ENCODE results near the gene MGME1. TPM values are rescaled to one million over a fixed set of nuclear protein-coding genes. Genes with fewer than 3 reads are reported as not detected.

The MGME1 gene, protein sequence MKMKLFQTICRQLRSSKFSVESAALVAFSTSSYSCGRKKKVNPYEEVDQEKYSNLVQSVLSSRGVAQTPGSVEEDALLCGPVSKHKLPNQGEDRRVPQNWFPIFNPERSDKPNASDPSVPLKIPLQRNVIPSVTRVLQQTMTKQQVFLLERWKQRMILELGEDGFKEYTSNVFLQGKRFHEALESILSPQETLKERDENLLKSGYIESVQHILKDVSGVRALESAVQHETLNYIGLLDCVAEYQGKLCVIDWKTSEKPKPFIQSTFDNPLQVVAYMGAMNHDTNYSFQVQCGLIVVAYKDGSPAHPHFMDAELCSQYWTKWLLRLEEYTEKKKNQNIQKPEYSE
- 21.0 TPM for polyA plus RNA-seq (ENCODE audit: insufficient read length)

DNA sequence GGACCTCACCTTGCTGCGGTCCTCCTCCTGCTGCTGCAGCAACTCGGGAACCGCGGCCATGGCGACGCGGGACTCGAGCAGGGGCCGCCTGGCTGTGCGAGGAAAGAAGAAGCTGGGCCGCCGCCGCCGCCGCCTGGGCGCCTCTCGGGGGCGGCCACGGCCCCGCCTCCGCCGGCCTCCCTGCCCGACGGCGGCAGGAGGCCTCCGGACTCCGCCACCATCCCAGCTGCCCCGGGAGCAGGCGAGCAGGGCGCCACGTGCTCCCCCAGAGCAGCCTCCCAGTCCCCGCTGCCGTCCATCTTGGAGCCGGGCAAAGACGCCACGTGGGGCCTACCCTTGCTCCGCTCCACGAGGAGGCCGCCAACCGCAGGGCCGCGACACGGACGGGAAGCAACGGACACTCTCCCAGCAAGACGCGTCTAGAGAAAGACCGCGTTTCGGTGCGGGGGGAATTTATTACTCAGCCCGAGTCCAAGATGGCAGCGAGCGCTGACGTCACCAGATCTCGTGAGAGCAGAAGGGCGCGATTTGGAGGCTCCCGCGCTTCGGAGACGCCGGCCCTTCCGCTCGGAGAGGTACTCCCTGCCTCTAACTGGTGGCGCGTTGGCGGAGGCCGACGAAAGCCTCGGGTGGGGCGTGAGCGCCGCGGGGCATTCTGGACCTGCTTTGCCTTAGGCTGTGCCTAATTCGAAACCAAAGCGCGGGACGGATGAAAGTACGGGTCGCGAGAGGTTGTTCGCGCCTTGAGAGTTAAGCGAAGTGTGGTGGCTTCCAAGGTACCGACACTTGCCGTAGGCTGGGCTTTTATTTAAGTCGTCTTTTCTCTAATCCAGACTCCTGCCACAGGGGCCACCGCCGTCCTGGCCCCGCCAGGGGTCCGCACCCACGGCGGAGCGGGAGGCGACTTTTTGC lies at the start of gene MGME1, which contains the start of gene SNX5:
TSS of gene MGME1 (plus strand) at position 653 of the 912 bp plus-strand sequence. CDS start 842 bp downstream, outside the sequence.
TSS of gene SNX5 (minus strand) at position 429 of the 912 bp plus-strand sequence. CDS start at position 60, 369 bp downstream.
- DNase-seq: peak; percentile 99

DNA sequence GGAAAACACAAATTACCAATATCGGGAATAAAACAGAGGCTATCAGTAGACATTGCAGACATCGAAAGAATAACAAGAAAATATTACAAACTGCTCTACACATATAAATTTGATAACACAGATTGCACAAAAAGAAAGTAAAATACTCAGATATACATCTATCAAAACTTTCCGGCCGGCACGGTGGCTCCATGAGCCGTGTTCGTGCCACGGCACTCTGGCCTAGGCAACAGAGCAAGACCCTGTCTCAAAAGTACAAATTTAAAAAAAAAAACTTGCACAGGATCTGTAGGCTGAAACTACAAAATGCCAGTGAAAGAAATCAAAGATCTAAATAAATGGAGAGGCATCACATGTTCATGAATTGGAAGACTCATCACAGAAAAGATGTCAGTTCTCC lies 49.7 kb upstream of the MGME1 start:
- DNase-seq: no peak

DNA sequence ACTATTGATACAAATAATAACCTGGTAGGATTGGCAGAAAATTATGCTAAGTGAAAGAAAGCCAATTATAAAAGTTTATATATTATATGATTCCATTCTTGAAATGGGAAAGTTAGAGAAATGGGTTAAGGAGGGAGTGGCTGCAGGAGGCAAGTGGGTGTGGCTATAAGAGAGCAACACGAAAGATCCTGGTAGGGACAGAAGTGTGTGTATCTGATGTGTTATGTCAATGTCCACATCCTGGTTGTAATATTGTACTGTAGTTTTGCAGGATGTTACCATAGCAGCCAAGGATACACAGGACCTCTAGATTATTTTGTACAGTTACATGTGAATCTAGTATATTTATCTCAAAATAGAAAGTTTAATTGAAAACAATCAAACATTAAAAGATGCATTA lies 47.0 kb upstream of the MGME1 start:
- no peak for DNase-seq

DNA sequence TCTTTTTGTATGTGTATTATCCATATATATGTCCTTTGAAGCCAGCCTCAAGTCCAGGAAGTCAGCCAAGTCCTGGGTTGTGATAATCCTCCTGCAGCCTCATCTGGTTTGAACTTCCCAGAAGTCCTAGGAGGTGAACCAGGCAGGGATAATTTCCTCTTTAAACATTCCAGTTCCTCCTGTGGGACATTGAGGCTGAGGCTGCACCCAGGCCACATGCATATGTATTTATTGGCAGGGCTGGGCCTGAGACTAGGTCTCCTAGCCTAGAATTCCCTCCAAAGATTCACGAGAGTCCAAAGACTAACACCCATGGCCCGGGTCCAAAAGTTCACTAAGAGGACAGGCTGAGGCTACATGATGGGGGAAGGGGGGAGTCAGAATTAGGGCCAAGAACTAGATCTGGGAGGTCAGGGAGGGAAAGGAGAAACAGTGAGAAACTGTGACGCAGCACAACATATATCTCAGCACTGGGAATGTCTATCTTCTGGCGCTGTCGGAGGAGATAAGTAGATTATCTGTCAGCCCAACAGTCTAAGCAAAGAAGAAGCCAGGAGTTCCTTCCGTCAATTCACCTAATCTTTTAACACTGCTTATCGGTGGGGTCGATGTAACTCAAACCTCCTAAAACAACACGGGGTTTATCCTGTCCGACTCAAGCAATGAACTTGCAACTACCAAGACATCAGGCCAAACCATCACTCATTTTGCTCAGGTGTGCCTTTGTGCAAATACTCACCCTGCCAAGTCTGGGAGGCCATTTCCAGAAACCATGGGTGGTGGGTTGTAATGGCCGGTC lies 43.5 kb upstream of the MGME1 start:
- peak; percentile 76 for DNase-seq

DNA sequence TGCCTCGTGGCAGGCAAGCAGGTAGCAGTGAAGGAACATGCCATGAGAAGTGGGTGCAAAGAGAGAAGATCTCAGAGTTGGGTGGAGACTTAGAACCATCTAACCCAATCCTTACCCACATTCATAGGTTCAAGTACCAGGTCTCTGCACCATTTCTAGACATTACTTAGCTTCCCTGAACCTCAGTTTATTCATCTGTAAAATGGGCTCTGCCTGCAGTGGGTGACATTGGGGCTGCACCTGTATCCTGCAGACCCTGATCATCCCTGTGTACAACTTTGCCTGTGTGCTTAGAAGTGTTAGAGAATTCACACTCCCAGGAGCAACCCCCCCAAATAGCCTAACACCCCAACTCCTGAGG lies 42.9 kb upstream of the MGME1 start:
- no peak for DNase-seq

DNA sequence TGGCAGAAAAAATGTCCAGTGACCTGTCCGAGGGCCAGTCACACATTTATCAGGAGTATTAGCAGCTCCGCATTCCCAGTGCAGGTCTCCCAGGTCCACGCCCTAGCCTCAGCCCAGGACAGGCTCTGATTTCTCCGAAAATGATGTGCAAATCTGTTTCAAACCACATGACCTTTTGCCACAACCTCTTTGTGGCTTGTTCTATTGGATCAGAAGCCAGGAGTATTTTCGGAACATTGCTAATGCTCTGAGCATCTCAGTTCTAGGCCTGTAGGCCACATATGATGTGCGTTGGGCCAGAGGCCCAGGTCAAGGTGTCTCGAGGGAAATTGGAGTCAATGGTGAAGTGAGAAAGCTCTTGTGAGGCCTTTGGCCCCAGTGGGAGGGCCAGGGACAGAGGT lies 40.6 kb upstream of the MGME1 start:
- DNase-seq: no peak

DNA sequence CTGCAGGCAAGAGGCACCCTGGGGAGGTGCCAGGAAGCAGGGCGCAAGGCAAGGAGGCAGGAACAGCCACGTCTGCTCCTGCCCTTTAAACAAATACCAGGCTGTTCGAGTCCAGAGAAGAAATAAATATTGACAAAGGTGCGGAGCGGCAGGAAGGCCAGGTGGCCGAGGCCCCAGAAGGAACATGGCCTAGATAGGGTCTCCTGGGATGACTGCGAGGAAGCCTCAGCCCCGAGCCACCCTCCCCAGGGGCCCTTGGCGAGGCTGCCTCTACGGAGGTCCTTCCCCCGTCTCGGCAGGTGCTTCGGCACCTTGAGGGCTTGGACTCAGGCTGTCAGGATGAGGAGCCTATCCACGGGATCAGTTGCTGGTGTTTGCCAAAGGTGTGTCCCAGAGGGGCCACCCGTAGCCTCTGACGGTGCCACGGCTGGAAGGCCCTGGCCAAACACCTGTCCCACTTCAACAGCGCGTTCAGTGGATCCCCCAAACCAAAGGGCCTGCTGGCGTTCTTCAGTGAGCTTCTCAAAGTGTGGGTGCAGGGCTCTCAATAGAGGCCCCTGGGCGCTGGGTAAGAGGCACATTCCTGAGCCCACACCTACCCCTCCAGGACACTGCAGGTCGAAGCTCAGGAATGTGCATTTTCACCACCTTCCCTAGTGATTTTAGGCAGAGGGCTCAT lies 40.0 kb upstream of the MGME1 start:
- no peak for DNase-seq

DNA sequence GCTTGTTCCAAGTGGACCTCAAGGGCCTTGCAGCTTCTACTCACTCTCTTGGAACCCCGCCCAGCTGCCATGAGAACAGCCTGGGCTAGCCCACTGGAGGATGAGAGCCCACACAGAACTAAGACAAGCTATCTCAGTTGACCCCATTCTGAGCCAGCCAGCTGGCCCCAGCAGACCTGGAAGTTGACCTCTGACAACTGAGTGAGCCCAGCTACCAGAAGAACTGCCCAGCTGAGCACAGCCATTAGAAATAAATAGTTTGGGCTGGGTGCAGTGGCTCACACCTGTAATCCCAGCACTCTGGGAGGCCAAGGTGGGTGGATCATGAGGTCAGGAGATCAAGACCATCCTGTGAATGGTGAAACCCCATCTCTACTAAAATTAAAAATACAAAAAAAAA lies 37.3 kb upstream of the MGME1 start:
- no peak for DNase-seq

DNA sequence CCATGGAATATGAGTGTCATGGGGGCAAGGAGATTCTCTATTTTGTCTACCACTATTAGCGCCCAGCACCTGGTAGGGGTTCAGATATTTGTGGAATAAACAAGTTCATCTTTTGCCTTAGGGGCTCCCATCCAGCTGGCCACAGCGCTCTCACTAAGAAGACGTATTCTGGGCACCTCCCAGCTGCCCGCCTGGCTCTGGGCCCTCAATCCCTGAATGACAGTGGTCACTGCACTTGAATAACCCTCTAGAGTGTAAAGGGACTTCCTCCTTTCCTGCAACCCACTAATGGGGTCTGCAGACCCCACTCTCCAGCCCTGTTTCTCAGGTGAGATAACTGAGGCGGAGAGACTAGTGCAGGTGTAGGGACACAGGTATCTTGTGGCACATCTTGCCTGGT lies 36.4 kb upstream of the MGME1 start:
- no peak for DNase-seq

DNA sequence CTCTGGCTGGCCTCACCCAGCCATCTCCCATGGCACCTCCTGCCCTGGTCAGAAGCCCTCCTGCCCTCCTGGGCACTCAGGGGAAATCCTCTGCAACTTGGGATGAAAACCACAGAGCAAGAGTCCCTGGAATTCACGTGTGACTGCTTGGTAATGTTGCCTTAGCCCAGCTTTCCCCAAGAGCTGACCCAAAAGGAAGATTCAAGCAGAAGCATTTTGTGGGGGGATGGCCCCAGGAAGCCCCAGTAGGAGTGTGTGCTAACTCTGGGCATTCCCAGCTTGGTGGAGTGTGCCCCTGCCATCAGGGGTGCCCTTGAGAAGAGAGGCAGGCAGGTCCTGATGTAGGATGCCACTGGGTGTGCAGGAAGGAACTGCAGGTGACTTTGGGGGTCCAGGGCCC lies 35.7 kb upstream of the MGME1 start:
- no peak for DNase-seq

DNA sequence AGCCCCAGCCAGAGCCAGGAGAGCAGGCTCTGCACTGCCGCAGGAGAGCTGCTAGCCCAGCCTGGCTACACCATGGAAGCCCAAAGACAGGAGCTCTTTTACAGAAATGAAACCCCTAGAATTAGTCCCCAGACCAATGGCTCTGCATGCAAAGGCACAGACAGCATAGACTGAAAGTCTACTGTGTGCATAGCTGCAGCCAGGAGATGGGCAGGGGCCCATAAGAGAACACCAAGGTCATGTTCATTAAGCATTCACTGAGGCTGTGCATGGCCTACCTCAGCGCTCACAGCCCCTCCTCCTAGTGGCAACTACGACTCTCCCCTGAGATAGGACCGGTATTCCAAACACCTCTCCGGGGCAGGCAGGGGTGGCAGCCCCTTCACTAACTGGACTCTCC lies 35.1 kb upstream of the MGME1 start:
- no peak for DNase-seq

DNA sequence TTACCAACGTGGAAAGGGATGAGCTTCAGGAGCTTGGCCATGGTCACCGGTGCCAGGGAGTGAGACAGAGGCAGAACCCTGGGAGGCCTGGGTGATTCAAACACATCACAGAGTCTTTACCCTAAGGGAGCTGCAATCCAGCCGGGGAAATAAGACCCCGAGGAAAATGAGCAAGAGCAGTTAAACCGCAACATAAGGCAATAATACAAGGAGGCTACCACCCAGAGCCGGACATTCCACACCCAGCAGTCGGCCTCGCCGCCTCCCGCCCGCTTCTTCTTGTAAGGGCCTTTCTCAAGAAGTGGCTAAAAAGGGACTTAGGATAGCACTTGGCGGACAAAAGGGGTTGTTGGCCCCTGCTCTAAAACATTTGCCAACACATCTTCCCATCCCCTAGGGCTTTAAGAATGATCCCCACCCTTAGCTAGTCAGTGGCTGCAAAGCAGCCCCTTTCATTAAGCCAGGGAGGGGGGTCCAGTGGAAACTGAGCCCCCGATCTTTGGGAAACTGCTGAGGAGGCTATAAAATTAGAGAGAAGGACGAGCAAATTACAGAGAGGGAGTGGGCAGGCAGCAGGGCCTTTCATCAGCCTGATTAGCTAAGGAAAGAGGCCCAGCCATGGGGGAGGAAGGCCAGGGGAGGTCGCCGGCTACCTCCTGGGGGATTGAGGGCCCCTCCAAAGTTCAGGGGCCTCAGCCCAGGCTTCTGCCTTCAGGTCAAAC lies 34.5 kb upstream of the MGME1 start:
- no peak for DNase-seq

DNA sequence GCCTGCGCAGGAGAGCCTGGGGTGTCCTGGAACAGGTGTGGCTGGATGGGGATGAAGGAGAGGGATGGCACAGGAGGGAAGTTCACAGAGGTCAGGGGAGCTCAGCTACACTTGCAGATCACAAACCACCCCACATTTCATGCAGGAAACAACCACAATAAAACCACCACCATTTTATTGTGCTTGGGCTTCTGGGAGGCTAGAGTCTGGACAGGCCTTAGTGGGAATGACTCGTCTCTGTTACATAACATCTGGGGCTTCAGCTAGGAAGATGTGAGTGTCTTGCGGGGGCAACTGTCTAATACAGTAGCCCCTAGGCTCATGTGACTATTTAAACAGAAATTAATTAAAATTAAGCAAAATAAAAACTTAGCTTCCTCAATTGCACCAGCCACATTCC lies 33.6 kb upstream of the MGME1 start:
- no peak for DNase-seq

DNA sequence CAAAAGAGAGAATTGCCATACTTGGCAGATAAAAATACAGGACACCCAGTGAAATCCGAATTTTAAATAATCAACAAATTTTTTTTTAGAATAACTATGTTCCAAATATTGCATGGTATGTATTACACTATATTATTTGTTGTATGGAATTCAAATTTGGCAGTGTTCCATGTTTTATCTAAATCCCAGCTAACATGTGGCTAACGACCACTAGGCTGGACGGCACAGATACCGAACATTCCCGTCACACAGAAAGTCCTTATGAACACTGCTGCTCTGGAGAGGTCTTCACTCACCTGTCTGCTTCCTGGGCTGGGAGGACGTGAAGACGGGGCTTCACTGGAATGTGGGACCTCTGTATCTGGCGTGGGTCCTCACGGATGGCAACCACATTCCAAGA lies 33.1 kb upstream of the MGME1 start:
- no peak for DNase-seq

DNA sequence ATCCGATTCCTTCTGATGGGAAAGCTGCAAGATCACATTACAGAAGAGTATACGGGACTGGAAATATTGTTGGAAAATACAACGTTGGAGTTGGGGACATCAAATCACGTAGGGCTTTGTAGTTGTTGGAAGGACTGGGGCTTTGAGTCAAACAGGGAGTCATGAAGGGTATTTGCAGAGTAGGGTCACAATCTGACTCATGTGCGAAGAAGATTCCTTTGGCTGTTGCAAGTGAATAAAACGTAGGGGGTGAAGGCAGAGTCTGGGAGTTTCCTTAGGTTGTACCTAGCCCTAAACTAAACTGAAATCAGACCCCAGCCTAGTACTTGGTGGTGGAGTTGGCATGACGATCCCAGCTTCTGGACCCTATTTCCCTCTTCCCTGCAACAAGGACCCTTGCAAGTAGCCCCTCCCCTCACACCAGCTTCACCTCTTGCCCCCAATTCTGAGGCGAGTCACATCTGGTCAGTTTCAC lies 32.5 kb upstream of the MGME1 start:
- DNase-seq: no peak

DNA sequence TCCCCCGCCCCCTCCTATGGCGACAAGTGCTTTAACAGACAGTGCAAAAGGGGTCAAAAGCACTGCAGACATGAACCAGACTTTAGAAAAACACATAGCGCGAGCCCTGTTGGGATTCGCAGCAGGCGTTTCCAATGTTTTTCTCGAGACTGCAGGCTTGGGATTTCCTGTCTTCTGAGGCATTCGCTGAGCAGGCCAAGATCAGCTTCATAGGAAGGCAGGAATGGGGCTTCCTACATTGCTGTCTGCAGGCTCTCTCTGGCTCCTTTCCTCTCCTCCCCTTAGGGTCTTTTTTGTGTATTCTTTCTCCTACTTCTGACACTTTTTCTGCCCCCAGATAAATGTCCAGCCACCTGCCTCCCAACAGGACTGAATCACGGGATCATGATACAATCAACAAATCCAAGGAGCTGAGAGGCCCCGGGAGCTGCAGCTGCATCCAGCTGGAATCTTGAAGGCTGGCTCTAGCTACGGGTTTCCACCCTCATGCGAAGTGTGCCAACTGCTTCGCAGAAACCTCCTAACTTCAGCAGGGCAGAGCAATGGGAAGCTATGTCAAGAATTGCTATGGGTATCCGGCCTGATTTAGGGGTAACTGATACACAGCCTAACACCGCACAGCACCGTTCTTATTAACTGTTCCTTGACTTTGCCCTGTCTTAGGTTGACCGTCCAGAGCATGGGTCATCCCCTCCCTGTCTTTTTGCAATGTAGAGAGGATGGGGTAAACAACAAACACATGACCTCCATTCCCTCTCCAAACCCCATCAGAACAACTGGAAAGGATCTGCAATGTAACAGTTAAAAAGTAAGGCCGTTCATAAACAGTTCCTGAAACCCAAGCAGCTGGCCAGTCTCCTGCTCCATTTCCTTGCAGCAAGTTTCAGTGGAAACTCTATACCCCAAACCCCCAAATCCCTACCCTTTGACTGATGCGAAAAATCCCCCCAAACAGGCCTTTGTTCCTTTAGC lies 31.8 kb upstream of the MGME1 start:
- DNase-seq: peak; percentile 86

DNA sequence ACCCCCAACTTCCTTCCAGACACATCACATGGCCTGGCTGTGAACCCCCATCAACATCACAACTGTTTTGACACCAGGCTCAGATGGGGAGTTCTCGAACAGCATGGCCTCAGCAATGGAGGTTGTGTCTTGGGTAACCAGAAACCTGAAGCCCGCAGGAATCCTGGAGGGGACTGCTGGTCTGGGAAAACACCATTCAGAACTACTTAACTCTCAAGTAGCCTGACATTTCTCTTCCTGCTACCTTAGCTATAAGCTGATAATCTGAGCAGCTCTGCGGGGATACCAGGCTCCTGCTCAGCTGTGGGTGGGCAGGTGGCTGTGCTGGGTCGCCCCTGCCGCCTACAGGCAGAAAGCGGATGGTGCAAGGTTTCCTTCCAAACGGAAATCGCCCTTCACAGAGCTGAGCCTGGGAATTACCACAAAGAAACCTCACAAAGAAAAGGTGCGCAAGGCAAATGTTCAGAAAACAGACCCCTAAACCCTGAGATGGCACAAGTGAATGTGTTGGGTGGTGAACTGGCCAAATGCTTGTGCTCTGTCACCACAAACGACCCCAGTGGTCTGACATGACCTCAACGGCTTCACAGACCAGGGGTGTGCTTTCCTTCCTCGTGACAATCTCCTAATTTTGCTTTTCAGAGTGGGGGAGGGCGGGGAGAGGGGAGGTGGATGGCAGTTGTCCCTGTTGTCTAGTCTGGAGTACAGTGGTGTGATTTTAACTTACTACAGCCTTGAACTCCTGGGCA lies 29.8 kb upstream of the MGME1 start:
- DNase-seq: peak; percentile 81

DNA sequence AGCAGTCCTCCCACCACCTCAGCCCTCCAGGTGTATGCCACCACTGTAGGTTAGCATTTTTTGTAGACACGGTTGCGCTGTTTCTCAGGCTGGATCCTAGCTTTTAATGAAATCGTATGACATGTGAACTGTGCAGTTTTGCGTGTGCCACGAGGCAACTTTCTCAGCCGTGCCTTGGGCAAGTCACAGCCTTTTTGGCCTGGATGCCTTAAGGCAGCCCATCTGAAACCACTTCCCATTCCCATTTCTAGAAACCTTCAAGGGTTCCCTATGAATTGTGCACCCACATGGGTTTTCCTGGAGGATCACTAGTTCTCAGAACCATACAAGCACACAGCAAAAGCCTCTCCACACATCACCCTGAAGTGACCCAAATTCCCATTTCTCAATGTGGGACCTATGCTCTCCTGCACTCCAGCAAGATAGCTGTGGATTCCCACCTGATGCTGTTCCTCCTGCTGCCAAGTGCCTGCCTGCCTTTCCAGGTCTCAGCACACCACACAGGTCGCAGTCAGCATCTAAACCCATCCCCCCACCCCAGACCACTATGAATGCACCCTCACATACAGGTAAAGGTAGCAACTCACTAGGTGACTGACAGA lies 29.1 kb upstream of the MGME1 start:
- no peak for DNase-seq
